HG03097 (cell line): ENCODE results near the gene FAM13A.
"Not testable (repeated sequence)": the region's sequence is repeated elsewhere in the genome, so short reads cannot be mapped to it uniquely, and the experiment has no call there.

ENCODE experiments used
- ATAC-seq: cut with Tn5 transposase; IDR thresholded peaks from one replicate; pipeline ENCODE4 v1.9.1; 2021; ENCODE audit not compliant: unreplicated experiment, low FRiP score

Gene FAM13A

GRCh38 chr4:89000844-89001360 is 56.1 kb downstream of the FAM13A start:
- no peak for ATAC-seq

- no peak for ATAC-seq
Measured at GRCh38 chr4:89000382-89000781, 56.6 kb downstream of the FAM13A start.

- ATAC-seq, result no peak
Measured at GRCh38 chr4:88999392-88999930, 57.5 kb downstream of the FAM13A start.

- no peak for ATAC-seq
Measured at GRCh38 chr4:88998891-88999290, 58.1 kb downstream of the FAM13A start.

GRCh38 chr4:88998001-88998400 is 59.0 kb downstream of the FAM13A start:
- no peak for ATAC-seq

- ATAC-seq, result no peak
Measured at GRCh38 chr4:88995874-88996273, 61.1 kb downstream of the FAM13A start.

- ATAC-seq, result not testable (repeated sequence)
Measured at GRCh38 chr4:88995257-88995656, 61.7 kb downstream of the FAM13A start.

- ATAC-seq, result no peak
Measured at GRCh38 chr4:88993246-88993645, 63.7 kb downstream of the FAM13A start.

GRCh38 chr4:88991746-88992145 is 65.2 kb downstream of the FAM13A start:
- ATAC-seq, result no peak

- no peak for ATAC-seq
Measured at GRCh38 chr4:88989990-88990389, 67.0 kb downstream of the FAM13A start.

GRCh38 chr4:88985088-88985773 is 71.8 kb downstream of the FAM13A start:
- ATAC-seq, result no peak

- ATAC-seq, result no peak
Measured at GRCh38 chr4:88982757-88983156, 74.2 kb downstream of the FAM13A start.

- peak; percentile 86 for ATAC-seq
Measured at GRCh38 chr4:88981993-88982392, 75.0 kb downstream of the FAM13A start.

GRCh38 chr4:88981556-88981955 is 75.4 kb downstream of the FAM13A start:
- no peak for ATAC-seq

- no peak for ATAC-seq
Measured at GRCh38 chr4:88979276-88979675, 77.7 kb downstream of the FAM13A start.

- no peak for ATAC-seq
Measured at GRCh38 chr4:88976775-88977035, 80.3 kb downstream of the FAM13A start.

- no peak for ATAC-seq
Measured at GRCh38 chr4:88975958-88976774, 80.8 kb downstream of the FAM13A start.

GRCh38 chr4:88971536-88971935 is 85.4 kb downstream of the FAM13A start:
- ATAC-seq, result no peak

- no peak for ATAC-seq
Measured at GRCh38 chr4:88969746-88970145, 87.2 kb downstream of the FAM13A start.

- no peak for ATAC-seq
Measured at GRCh38 chr4:88969271-88969670, 87.7 kb downstream of the FAM13A start.

GRCh38 chr4:88967883-88968331 is 89.1 kb downstream of the FAM13A start:
- ATAC-seq, result no peak

GRCh38 chr4:88965053-88965452 is 91.9 kb downstream of the FAM13A start:
- no peak for ATAC-seq
